K562 (cell line): Measurements from ENCODE around the gene TMEM39B.

Experiments used
- TF ChIP-seq, protein P1 (sequence below), 3 experiments: IDR thresholded peaks in 2 of 3; conservative IDR thresholded peaks in 1 of 3; 2 replicates each; pipeline ENCODE4 v1.5.1; 2011 to 2012; ENCODE audit warnings: low read length in 3 of 3, mild to moderate bottlenecking in 3 of 3, control low read depth in 2 of 3, improper control_type of control experiment in 1 of 3, inconsistent platforms in 1 of 3, low read depth in 1 of 3, mixed read lengths in 1 of 3, moderate library complexity in 1 of 3; ENCODE audit not compliant: insufficient read depth in 2 of 3
- TF ChIP-seq, protein P2 (sequence below): sonication (generic); formaldehyde crosslinking; IDR thresholded peaks from 2 replicates; pipeline ENCODE4 v1.5.0; 2020; ENCODE audit warnings: missing genetic modification reagents

DNA sequence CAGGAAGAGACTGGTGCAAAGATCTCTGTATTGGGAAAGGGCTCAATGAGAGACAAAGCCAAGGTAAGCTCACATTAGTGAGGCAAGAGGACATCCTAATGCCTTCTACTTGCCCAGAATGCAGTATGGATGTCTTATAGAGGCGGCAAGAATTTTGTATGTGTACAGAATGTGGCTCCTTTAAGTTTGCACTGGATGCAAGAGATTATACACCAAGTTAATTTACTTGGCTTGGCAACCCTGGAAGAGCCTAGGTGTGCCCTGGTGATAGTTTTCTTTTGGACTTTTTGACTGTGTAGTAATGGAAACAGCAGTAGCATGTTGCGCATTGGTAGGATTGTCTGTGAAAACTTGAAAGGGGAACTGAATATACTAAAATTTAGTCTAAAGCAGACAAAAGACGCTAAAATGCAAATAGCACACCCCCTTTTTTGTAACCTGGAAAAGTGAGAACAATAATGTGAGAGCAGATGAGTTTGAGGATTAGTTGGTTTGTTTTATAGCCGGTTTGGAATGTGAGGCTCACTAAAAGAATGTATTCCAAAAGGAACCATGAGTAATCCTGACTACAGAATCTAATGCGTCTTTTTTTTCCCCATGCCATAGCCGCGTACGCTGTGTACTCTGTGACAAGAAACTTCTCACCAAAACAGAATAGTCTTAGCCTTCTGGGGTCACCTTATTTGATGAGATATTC lies 41.0 kb upstream of the TMEM39B start:
- TF ChIP-seq, protein P1, sequence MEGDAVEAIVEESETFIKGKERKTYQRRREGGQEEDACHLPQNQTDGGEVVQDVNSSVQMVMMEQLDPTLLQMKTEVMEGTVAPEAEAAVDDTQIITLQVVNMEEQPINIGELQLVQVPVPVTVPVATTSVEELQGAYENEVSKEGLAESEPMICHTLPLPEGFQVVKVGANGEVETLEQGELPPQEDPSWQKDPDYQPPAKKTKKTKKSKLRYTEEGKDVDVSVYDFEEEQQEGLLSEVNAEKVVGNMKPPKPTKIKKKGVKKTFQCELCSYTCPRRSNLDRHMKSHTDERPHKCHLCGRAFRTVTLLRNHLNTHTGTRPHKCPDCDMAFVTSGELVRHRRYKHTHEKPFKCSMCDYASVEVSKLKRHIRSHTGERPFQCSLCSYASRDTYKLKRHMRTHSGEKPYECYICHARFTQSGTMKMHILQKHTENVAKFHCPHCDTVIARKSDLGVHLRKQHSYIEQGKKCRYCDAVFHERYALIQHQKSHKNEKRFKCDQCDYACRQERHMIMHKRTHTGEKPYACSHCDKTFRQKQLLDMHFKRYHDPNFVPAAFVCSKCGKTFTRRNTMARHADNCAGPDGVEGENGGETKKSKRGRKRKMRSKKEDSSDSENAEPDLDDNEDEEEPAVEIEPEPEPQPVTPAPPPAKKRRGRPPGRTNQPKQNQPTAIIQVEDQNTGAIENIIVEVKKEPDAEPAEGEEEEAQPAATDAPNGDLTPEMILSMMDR (IDR thresholded peaks at IDR 0.05 in 2 of 3, conservative IDR thresholded peaks at IDR 0.05 in 1 of 3; ENCODE audit: insufficient read depth in 2 of 3, low read depth in 1 of 3, low read length in 3 of 3) = no peak
- TF ChIP-seq, protein P2, sequence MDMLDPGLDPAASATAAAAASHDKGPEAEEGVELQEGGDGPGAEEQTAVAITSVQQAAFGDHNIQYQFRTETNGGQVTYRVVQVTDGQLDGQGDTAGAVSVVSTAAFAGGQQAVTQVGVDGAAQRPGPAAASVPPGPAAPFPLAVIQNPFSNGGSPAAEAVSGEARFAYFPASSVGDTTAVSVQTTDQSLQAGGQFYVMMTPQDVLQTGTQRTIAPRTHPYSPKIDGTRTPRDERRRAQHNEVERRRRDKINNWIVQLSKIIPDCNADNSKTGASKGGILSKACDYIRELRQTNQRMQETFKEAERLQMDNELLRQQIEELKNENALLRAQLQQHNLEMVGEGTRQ = no peak
